COLO668 (cell line): ENCODE results near the gene SLC35G1.

Experiments used
- DNase-seq: peaks from one replicate; lab custom pipeline; 2025; ENCODE audit not compliant: unreplicated experiment; lab: John Stamatoyannopoulos, UW

The SLC35G1 gene

GRCh38 chr10:93876381-93876780, 17.4 kb upstream of the SLC35G1 start:
- DNase-seq: no peak

- no peak for DNase-seq
Observed at GRCh38 chr10:93879273-93879672, 14.5 kb upstream of the SLC35G1 start.

- DNase-seq: no peak
Observed at GRCh38 chr10:93894516-93895378, 969 bp downstream of the SLC35G1 start.

GRCh38 chr10:93897070-93897780, 3.4 kb downstream of the SLC35G1 start:
- no peak for DNase-seq

- DNase-seq: no peak
Observed at GRCh38 chr10:93899109-93899508, 5.3 kb downstream of the SLC35G1 start.

- DNase-seq: no peak
Observed at GRCh38 chr10:93903051-93903450, 9.3 kb downstream of the SLC35G1 start.

- no peak for DNase-seq
Observed at GRCh38 chr10:93904901-93905300, 11.1 kb downstream of the SLC35G1 start.

GRCh38 chr10:93907059-93907458, 13.3 kb downstream of the SLC35G1 start:
- no peak for DNase-seq

GRCh38 chr10:93911866-93912265, 18.1 kb downstream of the SLC35G1 start:
- no peak for DNase-seq

- no peak for DNase-seq
Observed at GRCh38 chr10:93912444-93912843, 18.7 kb downstream of the SLC35G1 start.

- no peak for DNase-seq
Observed at GRCh38 chr10:93913706-93914105, 19.9 kb downstream of the SLC35G1 start.

- no peak for DNase-seq
Observed at GRCh38 chr10:93915598-93915997, 21.8 kb downstream of the SLC35G1 start.

- no peak for DNase-seq
Observed at GRCh38 chr10:93916257-93917063, 22.7 kb downstream of the SLC35G1 start.

GRCh38 chr10:93917064-93917391, 23.2 kb downstream of the SLC35G1 start:
- DNase-seq: no peak

- DNase-seq: no peak
Observed at GRCh38 chr10:93917821-93918220, 24.0 kb downstream of the SLC35G1 start.

GRCh38 chr10:93921338-93921737, 27.6 kb downstream of the SLC35G1 start:
- no peak for DNase-seq

GRCh38 chr10:93926613-93927012, 32.8 kb downstream of the SLC35G1 start:
- DNase-seq: no peak

- no peak for DNase-seq
Observed at GRCh38 chr10:93938140-93938539, 44.4 kb downstream of the SLC35G1 start.

GRCh38 chr10:93940881-93941280, 47.1 kb downstream of the SLC35G1 start:
- DNase-seq: no peak

GRCh38 chr10:93941606-93942005, 47.8 kb downstream of the SLC35G1 start:
- no peak for DNase-seq

GRCh38 chr10:93945819-93946218, 52.0 kb downstream of the SLC35G1 start:
- no peak for DNase-seq

- DNase-seq: no peak
Observed at GRCh38 chr10:93947055-93947454, 53.3 kb downstream of the SLC35G1 start.
